ENCODE results near the gene CERKL. TPM values are rescaled to one million over a fixed set of nuclear protein-coding genes. Genes with fewer than 3 reads are reported as not detected.

The CERKL gene
- total RNA-seq, 1 experiment from 2014 or later, result 0.23 TPM

DNA sequence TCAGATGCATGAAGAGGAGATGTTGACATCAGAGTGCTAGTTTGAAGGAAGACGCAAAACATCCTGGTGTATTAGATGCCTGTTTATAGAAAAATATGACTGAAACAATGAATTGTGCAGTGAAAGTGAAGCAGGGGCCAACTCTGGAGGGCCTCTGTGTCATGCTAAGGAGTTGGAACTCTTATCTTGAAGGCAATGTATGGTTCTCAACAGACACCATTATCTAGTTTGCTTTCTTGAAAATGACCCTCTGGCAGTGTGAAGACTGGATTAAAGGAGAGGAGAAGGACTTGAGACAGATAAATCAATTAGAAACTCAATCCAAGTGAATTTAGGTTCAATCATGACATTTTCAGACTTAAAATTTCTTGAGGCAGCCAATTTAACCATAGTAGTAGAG lies 136.7 kb downstream of the CERKL start:
- no peak for DNase-seq (ENCODE audit: unreplicated experiment)
- intact Hi-C loops (cut with micrococcal nuclease), result no loop called here
- Mint-ChIP-seq H3K27ac (ENCODE audit: low read depth, unreplicated experiment) (no peak overlapping the region), H3K4me3 (ENCODE audit: unreplicated experiment) (no peak overlapping the region), H3K27me3 (ENCODE audit: insufficient read depth, unreplicated experiment) (no peaks in the 10 kb centered on the region), H3K9me3 (ENCODE audit: unreplicated experiment) (no peaks in the 10 kb centered on the region), H3K4me1 (ENCODE audit: insufficient read depth, unreplicated experiment) (peaks cover 13% of the 10 kb centered on the region), H3K36me3 (ENCODE audit: insufficient read depth, unreplicated experiment) (no peaks in the 10 kb centered on the region)
- no TSS peak for BruUV-seq (replicated peaks)
- ChIA-PET CTCF (no interaction called here), POLR2A (no interaction called here)
- TF ChIP-seq, protein P1, sequence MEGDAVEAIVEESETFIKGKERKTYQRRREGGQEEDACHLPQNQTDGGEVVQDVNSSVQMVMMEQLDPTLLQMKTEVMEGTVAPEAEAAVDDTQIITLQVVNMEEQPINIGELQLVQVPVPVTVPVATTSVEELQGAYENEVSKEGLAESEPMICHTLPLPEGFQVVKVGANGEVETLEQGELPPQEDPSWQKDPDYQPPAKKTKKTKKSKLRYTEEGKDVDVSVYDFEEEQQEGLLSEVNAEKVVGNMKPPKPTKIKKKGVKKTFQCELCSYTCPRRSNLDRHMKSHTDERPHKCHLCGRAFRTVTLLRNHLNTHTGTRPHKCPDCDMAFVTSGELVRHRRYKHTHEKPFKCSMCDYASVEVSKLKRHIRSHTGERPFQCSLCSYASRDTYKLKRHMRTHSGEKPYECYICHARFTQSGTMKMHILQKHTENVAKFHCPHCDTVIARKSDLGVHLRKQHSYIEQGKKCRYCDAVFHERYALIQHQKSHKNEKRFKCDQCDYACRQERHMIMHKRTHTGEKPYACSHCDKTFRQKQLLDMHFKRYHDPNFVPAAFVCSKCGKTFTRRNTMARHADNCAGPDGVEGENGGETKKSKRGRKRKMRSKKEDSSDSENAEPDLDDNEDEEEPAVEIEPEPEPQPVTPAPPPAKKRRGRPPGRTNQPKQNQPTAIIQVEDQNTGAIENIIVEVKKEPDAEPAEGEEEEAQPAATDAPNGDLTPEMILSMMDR (IDR thresholded peaks at IDR 0.05; ENCODE audit: unreplicated experiment), result no peak

DNA sequence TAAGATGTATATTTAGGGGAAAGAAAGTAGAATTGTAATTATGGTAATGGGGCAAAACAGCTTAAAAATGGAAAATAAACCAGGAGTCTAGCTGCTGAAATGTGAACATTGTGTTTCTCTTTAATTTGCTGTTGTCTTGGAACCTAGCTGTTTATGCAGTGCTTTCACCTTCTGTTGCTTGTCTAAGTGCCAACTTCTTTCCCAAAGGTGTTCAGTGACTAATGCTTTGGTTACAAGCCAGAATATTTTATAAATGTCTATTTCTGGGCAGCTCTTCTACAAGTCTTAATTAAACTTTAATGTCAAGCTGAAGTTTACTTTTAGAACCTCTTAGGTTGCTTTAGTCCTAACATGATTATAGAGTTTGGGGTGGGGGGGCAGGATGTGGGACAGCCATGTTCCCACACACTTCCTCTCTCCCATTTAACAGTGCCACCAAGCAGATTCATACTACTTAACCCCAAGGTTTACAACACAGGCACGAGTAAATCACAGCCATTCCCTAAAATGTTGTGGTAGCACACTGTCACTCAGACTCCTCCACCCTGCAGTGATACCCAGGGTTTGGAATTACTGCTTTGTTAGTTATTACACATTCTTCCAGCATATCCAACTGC lies 139.1 kb downstream of the CERKL start:
- H3K27ac Mint-ChIP-seq (ENCODE audit: low read depth, unreplicated experiment), result peak overlapping the region; percentile 74
- no peaks in the 10 kb centered on the region for H3K36me3 Mint-ChIP-seq (ENCODE audit: insufficient read depth, unreplicated experiment)
- TF ChIP-seq, protein P1 (IDR thresholded peaks at IDR 0.05; ENCODE audit: unreplicated experiment), result no peak
- no peaks in the 10 kb centered on the region for H3K27me3 Mint-ChIP-seq (ENCODE audit: insufficient read depth, unreplicated experiment)
- BruUV-seq (replicated peaks), result no TSS peak
- intact Hi-C loops (cut with micrococcal nuclease), result no loop called here
- peak; percentile 74 for DNase-seq (ENCODE audit: unreplicated experiment)
- POLR2A ChIA-PET, result interaction anchor here (0.6 to 1.5 kb wide), 4 partner anchors 15 to 216 kb away, joined by 3 to 4 read pairs (median 3); no protein-coding TSS in a partner anchor
- CTCF ChIA-PET, result interaction anchor here (0.6 to 2.2 kb wide), 4 partner anchors 9 to 413 kb away, joined by 3 to 8 read pairs (median 4); no protein-coding TSS in a partner anchor
- H3K4me1 Mint-ChIP-seq (ENCODE audit: insufficient read depth, unreplicated experiment), result peaks cover 13% of the 10 kb centered on the region
- H3K4me3 Mint-ChIP-seq (ENCODE audit: unreplicated experiment), result no peak overlapping the region
- no peaks in the 10 kb centered on the region for H3K9me3 Mint-ChIP-seq (ENCODE audit: unreplicated experiment)

DNA sequence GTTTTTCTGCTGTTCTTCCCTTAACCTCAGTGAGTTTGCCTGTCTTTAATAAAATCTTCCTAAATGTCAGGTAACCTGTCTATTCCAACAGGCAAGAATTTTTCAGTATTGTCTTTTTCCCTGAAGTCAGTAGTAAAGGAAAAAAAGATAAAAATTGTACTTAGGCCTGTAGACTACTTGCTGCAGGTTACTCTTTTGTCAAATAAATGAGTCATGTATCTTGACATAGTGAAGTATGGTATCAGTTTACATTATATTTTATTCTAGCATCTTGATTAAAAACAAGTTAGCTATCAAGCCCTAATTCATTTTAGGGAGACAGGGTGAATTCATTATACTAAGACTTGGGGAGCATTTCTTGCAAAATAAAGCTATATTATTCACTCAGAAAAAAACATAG lies 139.9 kb downstream of the CERKL start:
- H3K27ac Mint-ChIP-seq (ENCODE audit: low read depth, unreplicated experiment), result peak overlapping the region; percentile 74
- POLR2A ChIA-PET, result interaction anchor here (0.7 to 1.5 kb wide), 3 partner anchors 16 to 198 kb away, joined by 3 to 4 read pairs (median 3); no protein-coding TSS in a partner anchor
- BruUV-seq (replicated peaks), result no TSS peak
- no peak for DNase-seq (ENCODE audit: unreplicated experiment)
- CTCF ChIA-PET, result interaction anchor here (0.9 to 2.2 kb wide), 3 partner anchors 8 to 50 kb away, joined by 4 to 8 read pairs (median 5); no protein-coding TSS in a partner anchor
- no peaks in the 10 kb centered on the region for H3K9me3 Mint-ChIP-seq (ENCODE audit: unreplicated experiment)
- H3K4me1 Mint-ChIP-seq (ENCODE audit: insufficient read depth, unreplicated experiment), result peaks cover 13% of the 10 kb centered on the region
- TF ChIP-seq, protein P1 (IDR thresholded peaks at IDR 0.05; ENCODE audit: unreplicated experiment), result no peak
- H3K4me3 Mint-ChIP-seq (ENCODE audit: unreplicated experiment), result no peak overlapping the region
- H3K27me3 Mint-ChIP-seq (ENCODE audit: insufficient read depth, unreplicated experiment), result no peaks in the 10 kb centered on the region
- no peaks in the 10 kb centered on the region for H3K36me3 Mint-ChIP-seq (ENCODE audit: insufficient read depth, unreplicated experiment)
- intact Hi-C loops (cut with micrococcal nuclease), result no loop called here

DNA sequence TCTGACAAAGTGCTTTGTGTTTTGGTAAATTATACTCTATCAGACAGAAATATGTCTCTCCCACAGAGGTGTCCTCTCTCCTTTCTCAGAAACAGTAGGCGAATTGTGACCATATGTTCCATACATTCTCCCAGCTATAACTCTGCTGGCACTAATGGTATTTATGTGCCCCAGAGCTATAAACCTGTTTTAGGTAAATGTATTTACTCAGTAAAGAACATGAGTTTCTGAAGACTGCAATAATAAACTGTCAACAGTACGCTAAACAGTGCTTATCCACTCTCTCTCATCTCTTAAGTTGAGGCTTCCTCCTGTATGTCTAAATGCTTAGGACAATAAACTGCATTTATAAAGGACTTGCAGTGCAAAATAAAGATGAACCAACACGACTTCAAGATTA lies 141.2 kb downstream of the CERKL start:
- TF ChIP-seq, protein P1 (IDR thresholded peaks at IDR 0.05; ENCODE audit: unreplicated experiment), result no peak
- POLR2A ChIA-PET, result no interaction called here
- CTCF ChIA-PET, result interaction anchor here (0.8 to 2.2 kb wide), 3 partner anchors 49 to 411 kb away, joined by 4 to 8 read pairs (median 4); no protein-coding TSS in a partner anchor
- no peak for DNase-seq (ENCODE audit: unreplicated experiment)
- Mint-ChIP-seq H3K9me3 (ENCODE audit: unreplicated experiment) (no peaks in the 10 kb centered on the region), H3K27ac (ENCODE audit: low read depth, unreplicated experiment) (no peak overlapping the region), H3K36me3 (ENCODE audit: insufficient read depth, unreplicated experiment) (no peaks in the 10 kb centered on the region), H3K4me1 (ENCODE audit: insufficient read depth, unreplicated experiment) (peaks cover 13% of the 10 kb centered on the region), H3K4me3 (ENCODE audit: unreplicated experiment) (no peak overlapping the region), H3K27me3 (ENCODE audit: insufficient read depth, unreplicated experiment) (no peaks in the 10 kb centered on the region)
- BruUV-seq (replicated peaks), result no TSS peak
- intact Hi-C loops (cut with micrococcal nuclease), result no loop called here
